RWPE2 (cell line): ENCODE data around the gene BTG2.

Experiments
- ATAC-seq: fragments of 200-7000 bp; cut with Tn5 transposase; 3 replicates; pipeline ENCODE4 v1.9.1; 2021; ENCODE audit warnings: low read depth
- DNase-seq: peaks from one replicate; pipeline ENCODE4 v3.0.0-alpha.2; 2020; ENCODE audit warnings: low spot score
- H3K27ac ChIP-seq: fragments of 450-650 bp; 2 replicates; pipeline ENCODE4 v1.5.1; 2017; ENCODE audit warnings: mild to moderate bottlenecking; ENCODE audit not compliant: poor library complexity, severe bottlenecking
- H3K27me3 ChIP-seq: fragments of 250-450 bp; sonication (Bioruptor Pico); 2 replicates; pipeline ENCODE4 v1.5.1; 2021; ENCODE audit warnings: mild to moderate bottlenecking, moderate library complexity; ENCODE audit not compliant: insufficient read depth, poor library complexity, severe bottlenecking
- H3K36me3 ChIP-seq: fragments of 250-450 bp; sonication (Bioruptor Pico); 2 replicates; pipeline ENCODE4 v1.5.1; 2020; ENCODE audit warnings: low read depth, mild to moderate bottlenecking, moderate library complexity
- H3K4me1 ChIP-seq: fragments of 250-450 bp; sonication (Bioruptor Pico); 2 replicates; pipeline ENCODE4 v1.5.1; 2021; ENCODE audit warnings: mild to moderate bottlenecking, moderate library complexity; ENCODE audit not compliant: insufficient read depth, poor library complexity, severe bottlenecking
- H3K4me3 ChIP-seq: fragments of 250-450 bp; sonication (Bioruptor Pico); 2 replicates; pipeline ENCODE4 v1.5.1; 2021; ENCODE audit warnings: mild to moderate bottlenecking, moderate library complexity; ENCODE audit not compliant: severe bottlenecking
- H3K9me3 ChIP-seq: fragments of 250-450 bp; sonication (Bioruptor Pico); 2 replicates; pipeline ENCODE4 v1.5.1; 2021; ENCODE audit warnings: mild to moderate bottlenecking, moderate library complexity; ENCODE audit not compliant: severe bottlenecking
- CTCF ChIP-seq: fragments of 450-650 bp; IDR thresholded peaks from one replicate; pipeline ENCODE4 v1.5.1; 2017; ENCODE audit warnings: mild to moderate bottlenecking, moderate library complexity; ENCODE audit not compliant: poor library complexity, severe bottlenecking

Gene BTG2

GRCh38 chr1:203359010-203359571 is 53.8 kb downstream of the BTG2 start:
- no peak for TF ChIP-seq CTCF
- Histone ChIP-seq H3K9me3 (no peaks in the 10 kb centered on the region), H3K36me3 (no peaks in the 10 kb centered on the region), H3K27me3 (peaks cover 4% of the 10 kb centered on the region), H3K4me1 (no peaks in the 10 kb centered on the region), H3K4me3 (no peak overlapping the region), H3K27ac (no peak overlapping the region)
- DNase-seq (no peak), ATAC-seq (no peak)
